Endothelial cell of umbilical vein (primary cell): ENCODE results near the gene SPACA7. TPM values are rescaled to one million over a fixed set of nuclear protein-coding genes. Genes with fewer than 3 reads are reported as not detected.

Source experiments
- BruUV-seq: library from RNA; stranded (reverse); fragments of 400-500 nt; replicated peaks from 2 replicates; lab custom pipeline; 2021; lab: Mats Ljungman, UMichigan
- CTCF ChIA-PET: fragments of 300-600, 350-600 bp; sonication (Branson Sonifier 250); formaldehyde crosslinking; loops from one replicate; lab custom pipeline; 2021; ENCODE audit warnings: antibody characterized with exemption, inconsistent platforms; lab: Charles Lee
- POLR2A ChIA-PET: fragments of 300-600, 350-600 bp; sonication (Branson Sonifier 250); formaldehyde crosslinking; loops from one replicate; lab custom pipeline; 2021; ENCODE audit warnings: antibody characterized with exemption, inconsistent platforms; lab: Charles Lee
- DNase-seq: peaks from one replicate; pipeline ENCODE4 v3.0.0-alpha.2; 2011; ENCODE audit warnings: low read depth, low spot score
- FAIRE-seq: peaks from 2 replicates; lab custom pipeline; 2011; peaks lifted over from hg19 to GRCh38; lab: Jason Lieb, UNC
- H2AFZ ChIP-seq: 2 replicates; pipeline ENCODE4 v1.6.0; 2012; ENCODE audit warnings: low read depth, low read length, control low read depth, inconsistent platforms
- H3K27ac ChIP-seq: 2 replicates; pipeline ENCODE4 v1.5.1; 2011; ENCODE audit warnings: low read depth, mild to moderate bottlenecking, control low read depth, low read length, moderate library complexity; ENCODE audit not compliant: insufficient read depth
- H3K27me3 ChIP-seq, 2 experiments: 2 replicates each; pipeline versions ENCODE4 v1.6.0 to v1.6.1; 2011; ENCODE audit warnings: low read length in 2 of 2, mixed read lengths in 1 of 2; ENCODE audit not compliant: control insufficient read depth in 2 of 2, insufficient read depth in 2 of 2
- H3K36me3 ChIP-seq, 2 experiments: 2 replicates in 1 of 2; 3 replicates in 1 of 2; pipeline ENCODE4 v1.5.1; 2011; ENCODE audit warnings: low read length in 2 of 2, mild to moderate bottlenecking in 1 of 2, moderate library complexity in 1 of 2; ENCODE audit not compliant: control insufficient read depth in 2 of 2, insufficient read depth in 2 of 2; ENCODE audit errors: extremely low read depth in 1 of 2
- H3K4me1 ChIP-seq: 3 replicates; pipeline ENCODE4 v1.5.1; 2011; ENCODE audit warnings: mild to moderate bottlenecking, low read length; ENCODE audit not compliant: control insufficient read depth, insufficient read depth; ENCODE audit errors: extremely low read depth
- H3K4me2 ChIP-seq: 2 replicates; pipeline ENCODE4 v1.6.1; 2011; ENCODE audit warnings: low read length, control low read depth, mixed read lengths; ENCODE audit not compliant: insufficient read depth
- H3K4me3 ChIP-seq, 3 experiments: fragments of 200-600 bp in 1 of 3; sonication (generic), shearing (Covaris generic) in 1 of 3; replicated peaks in 1 of 3; 2 replicates each; pipeline ENCODE4 v1.5.1; 2011 to 2016; ENCODE audit warnings: control low read depth in 3 of 3, low read length in 3 of 3, mild to moderate bottlenecking in 2 of 3, inconsistent platforms in 1 of 3, low read depth in 1 of 3, moderate library complexity in 1 of 3; ENCODE audit not compliant: insufficient read depth in 1 of 3
- H3K79me2 ChIP-seq: 2 replicates; pipeline ENCODE4 v1.6.0; 2012; ENCODE audit warnings: low read length, inconsistent platforms; ENCODE audit not compliant: control insufficient read depth, insufficient read depth
- H3K9ac ChIP-seq: replicated peaks from 2 replicates; pipeline ENCODE3; 2011; ENCODE audit warnings: low read length, control low read depth; ENCODE audit not compliant: insufficient read depth; ENCODE audit errors: extremely low read depth
- H3K9me1 ChIP-seq: replicated peaks from 3 replicates; pipeline ENCODE4 v1.6.0; 2011; ENCODE audit warnings: mild to moderate bottlenecking, low read length; ENCODE audit not compliant: control insufficient read depth, insufficient read depth; ENCODE audit errors: extremely low read depth
- H3K9me3 ChIP-seq: replicated peaks from 2 replicates; pipeline ENCODE4 v1.5.1; 2012; ENCODE audit warnings: low read length, inconsistent platforms; ENCODE audit not compliant: control insufficient read depth, insufficient read depth
- H4K20me1 ChIP-seq: replicated peaks from 2 replicates; pipeline ENCODE3; 2011; ENCODE audit warnings: mild to moderate bottlenecking, low read length; ENCODE audit not compliant: control insufficient read depth, insufficient read depth; ENCODE audit errors: extremely low read depth
- EZH2 ChIP-seq: IDR thresholded peaks from 2 replicates; pipeline ENCODE4 v1.6.1; 2012; ENCODE audit warnings: borderline replicate concordance, low read depth, mild to moderate bottlenecking, moderate library complexity, low read length, inconsistent platforms; ENCODE audit not compliant: severe bottlenecking
- FOS ChIP-seq: IDR thresholded peaks from 2 replicates; pipeline ENCODE4 v1.6.1; 2011; ENCODE audit warnings: mild to moderate bottlenecking, low read length, moderate library complexity, borderline replicate concordance; ENCODE audit not compliant: insufficient read depth
- GATA2 ChIP-seq: IDR thresholded peaks from 2 replicates; pipeline ENCODE4 v1.7.0; 2011; ENCODE audit warnings: low read depth, mild to moderate bottlenecking, moderate library complexity, mixed read lengths, low read length; ENCODE audit not compliant: insufficient read length, insufficient read depth
- JUN ChIP-seq: IDR thresholded peaks from 2 replicates; pipeline ENCODE4 v1.6.1; 2011; ENCODE audit warnings: borderline replicate concordance, low read depth; ENCODE audit not compliant: insufficient read length, insufficient read depth
- MYC ChIP-seq: IDR thresholded peaks from one replicate; pipeline ENCODE4 v1.6.1; 2011; ENCODE audit warnings: mild to moderate bottlenecking, low read depth, low read length
- POLR2A ChIP-seq: IDR thresholded peaks from 2 replicates; pipeline ENCODE4 v1.6.1; 2012; ENCODE audit warnings: low read depth, mild to moderate bottlenecking, control low read depth, low read length
- POLR2AphosphoS5 ChIP-seq: IDR thresholded peaks from 2 replicates; pipeline ENCODE4 v1.6.1; 2012; ENCODE audit warnings: low read depth, mild to moderate bottlenecking, control low read depth, low read length, moderate library complexity; ENCODE audit not compliant: insufficient read depth
- dilution Hi-C: fragments of 300-500 bp; cut with MboI; formaldehyde crosslinking; loops from one replicate; pipeline ENCODE4 v1.15.0; 2019; ENCODE audit warnings: low sequenced_read_pairs; ENCODE audit not compliant: extremely low pct_ligation_motif_present
- intact Hi-C: fragments of 100-400 bp; cut with micrococcal nuclease; formaldehyde crosslinking; loops from one replicate; pipeline ENCODE4 v1.10.0; 2022
- polyA plus RNA-seq, 4 experiments: library from polyadenylated mRNA; depleted of rRNA in 3 of 4; stranded (reverse) in 3 of 4; unstranded in 1 of 4; fragments of >200 nt; gene quantifications; 2 replicates each; pipeline versions ENCODE4 v1.2.1 to v1.2.3, GENCODE V29; 2011 to 2012; ENCODE audit warnings: missing spikeins in 1 of 4
- total RNA-seq: library from RNA; stranded (reverse); gene quantifications from 2 replicates; pipeline ENCODE4 v1.2.3, GENCODE V29; 2021
- TF ChIP-seq, protein P1 (sequence below): IDR thresholded peaks from 2 replicates; pipeline ENCODE4 v1.6.1; 2011; ENCODE audit not compliant: insufficient read depth, insufficient read length
- TF ChIP-seq, protein P2 (sequence below), 2 donors: IDR thresholded peaks; 1 replicate in 1 of 2; 2 replicates in 1 of 2; pipeline ENCODE4 v1.5.1; 2011; ENCODE audit warnings: low read length in 2 of 2, mild to moderate bottlenecking in 2 of 2, moderate library complexity in 2 of 2, control low read depth in 1 of 2, inconsistent platforms in 1 of 2, low read depth in 1 of 2; ENCODE audit not compliant: insufficient read depth in 1 of 2; ENCODE audit errors: extremely low read depth in 1 of 2

The SPACA7 gene
- total and polyA plus RNA-seq, 2 donors (not counting 3 experiments of a cell fraction or from before 2014, with no cell fraction given): not detected

DNA sequence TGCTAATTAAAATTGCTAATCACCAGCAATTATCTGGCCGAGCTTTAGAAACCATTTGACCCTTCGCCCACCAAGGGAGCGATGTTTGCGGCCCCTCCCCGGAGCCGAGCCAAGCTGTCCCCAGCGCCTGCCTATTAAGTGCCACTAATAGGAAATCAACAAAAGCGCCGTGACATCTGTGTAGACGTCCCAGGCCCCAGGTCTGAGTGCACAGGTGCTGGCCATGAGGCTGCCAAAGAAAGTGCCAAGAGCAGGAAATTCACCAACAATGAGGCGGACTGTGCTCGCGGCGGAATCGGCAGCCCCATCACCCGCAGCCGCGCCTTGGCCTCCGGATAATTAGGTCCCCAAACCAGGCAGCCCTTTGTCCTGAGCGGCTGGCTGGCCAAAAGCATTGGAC, 44.5 kb upstream of the SPACA7 start:
- no peak overlapping the region for H2AFZ ChIP-seq
- no peaks in the 10 kb centered on the region for H3K36me3 ChIP-seq
- no peak for DNase-seq
- CTCF ChIA-PET: no interaction called here
- H3K9me1 ChIP-seq: no peaks in the 10 kb centered on the region
- no peak overlapping the region for H3K27ac ChIP-seq
- no peaks in the 10 kb centered on the region for H3K4me1 ChIP-seq
- no peak overlapping the region for H3K4me3 ChIP-seq
- H3K9me3 ChIP-seq: no peaks in the 10 kb centered on the region
- dilution Hi-C loops (no loop called here), intact Hi-C loops (loop anchor here (5.0 kb wide), 1 partner anchor 276 kb away; no protein-coding TSS in a partner anchor)
- H3K79me2 ChIP-seq: no peaks in the 10 kb centered on the region
- no peak overlapping the region for H3K4me2 ChIP-seq
- FAIRE-seq: no peak
- peaks cover 0 to 4% of the 10 kb centered on the region in 2 experiments for H3K27me3 ChIP-seq
- no peaks in the 10 kb centered on the region for H4K20me1 ChIP-seq
- no peak overlapping the region for H3K9ac ChIP-seq
- POLR2A ChIA-PET: no interaction called here
- TF ChIP-seq EZH2 (peak; percentile 28), POLR2A (no peak)
- BruUV-seq: no TSS peak

DNA sequence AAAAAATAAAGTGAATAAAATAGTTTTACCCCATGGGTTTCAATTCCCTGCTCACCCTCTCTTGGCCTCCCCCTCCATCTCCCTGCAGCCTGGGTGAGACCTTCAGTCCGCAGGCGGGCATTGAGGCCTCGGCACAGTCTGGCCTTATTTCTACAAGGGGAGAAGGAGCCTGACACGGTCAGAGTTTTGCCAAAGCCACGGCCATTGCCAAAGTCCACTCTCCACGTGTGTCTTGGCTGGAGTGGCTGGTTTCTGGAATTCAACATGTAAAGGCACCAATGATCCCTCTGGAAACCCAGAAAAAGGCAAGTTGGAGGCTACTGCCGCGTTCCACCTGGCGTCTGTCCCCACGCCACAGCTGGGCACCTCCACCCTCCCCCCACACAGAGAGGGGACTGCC, 43.4 kb upstream of the SPACA7 start:
- Histone ChIP-seq H3K4me2 (no peak overlapping the region), H3K4me3 (no peak overlapping the region), H3K27ac (no peak overlapping the region), H4K20me1 (no peaks in the 10 kb centered on the region), H3K79me2 (no peaks in the 10 kb centered on the region), H3K36me3 (no peaks in the 10 kb centered on the region), H3K9ac (no peak overlapping the region), H3K9me1 (no peaks in the 10 kb centered on the region), H3K4me1 (no peaks in the 10 kb centered on the region), H3K9me3 (no peaks in the 10 kb centered on the region), H2AFZ (no peak overlapping the region), H3K27me3 (peaks cover 0 to 4% of the 10 kb centered on the region in 2 experiments)
- dilution Hi-C loops (no loop called here), intact Hi-C loops (loop anchor here (5.0 kb wide), 1 partner anchor 275 kb away; no protein-coding TSS in a partner anchor)
- TF ChIP-seq MYC (no peak), JUN (no peak), FOS (no peak), POLR2AphosphoS5 (no peak), POLR2A (no peak), GATA2 (no peak)
- TF ChIP-seq, protein P1, sequence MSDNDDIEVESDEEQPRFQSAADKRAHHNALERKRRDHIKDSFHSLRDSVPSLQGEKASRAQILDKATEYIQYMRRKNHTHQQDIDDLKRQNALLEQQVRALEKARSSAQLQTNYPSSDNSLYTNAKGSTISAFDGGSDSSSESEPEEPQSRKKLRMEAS: no peak
- TF ChIP-seq, protein P2, sequence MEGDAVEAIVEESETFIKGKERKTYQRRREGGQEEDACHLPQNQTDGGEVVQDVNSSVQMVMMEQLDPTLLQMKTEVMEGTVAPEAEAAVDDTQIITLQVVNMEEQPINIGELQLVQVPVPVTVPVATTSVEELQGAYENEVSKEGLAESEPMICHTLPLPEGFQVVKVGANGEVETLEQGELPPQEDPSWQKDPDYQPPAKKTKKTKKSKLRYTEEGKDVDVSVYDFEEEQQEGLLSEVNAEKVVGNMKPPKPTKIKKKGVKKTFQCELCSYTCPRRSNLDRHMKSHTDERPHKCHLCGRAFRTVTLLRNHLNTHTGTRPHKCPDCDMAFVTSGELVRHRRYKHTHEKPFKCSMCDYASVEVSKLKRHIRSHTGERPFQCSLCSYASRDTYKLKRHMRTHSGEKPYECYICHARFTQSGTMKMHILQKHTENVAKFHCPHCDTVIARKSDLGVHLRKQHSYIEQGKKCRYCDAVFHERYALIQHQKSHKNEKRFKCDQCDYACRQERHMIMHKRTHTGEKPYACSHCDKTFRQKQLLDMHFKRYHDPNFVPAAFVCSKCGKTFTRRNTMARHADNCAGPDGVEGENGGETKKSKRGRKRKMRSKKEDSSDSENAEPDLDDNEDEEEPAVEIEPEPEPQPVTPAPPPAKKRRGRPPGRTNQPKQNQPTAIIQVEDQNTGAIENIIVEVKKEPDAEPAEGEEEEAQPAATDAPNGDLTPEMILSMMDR (IDR thresholded peaks at IDR 0.05; ENCODE audit: extremely low read depth in 1 of 2, insufficient read depth in 1 of 2, low read depth in 1 of 2, low read length in 2 of 2): no peak
- CTCF ChIA-PET: no interaction called here
- DNase-seq: no peak
- POLR2A ChIA-PET: no interaction called here
- no TSS peak for BruUV-seq
- FAIRE-seq: no peak
